Measurements from ENCODE around the gene LRRC70.

GRCh38 chr5:62577488-62577887 is 1.1 kb upstream of the LRRC70 start:
- TF ChIP-seq CTCF (IDR thresholded peaks at IDR 0.05; ENCODE audit: poor library complexity, severe bottlenecking) (no peak), POLR2AphosphoS5 (IDR thresholded peaks at IDR 0.05) (no peak), MXI1 (conservative IDR thresholded peaks at IDR 0.05; ENCODE audit: poor library complexity, severe bottlenecking) (no peak), RAD21 (conservative IDR thresholded peaks at IDR 0.05) (no peak), SMC3 (conservative IDR thresholded peaks at IDR 0.05; ENCODE audit: poor library complexity) (no peak)
